ENCODE measurements around the gene PPP3CA.
A peak's percentile ranks its signal among the peaks of the same experiment; 100 is the strongest.

PPP3CA gene

GRCh38 chr4:101158507-101158906 is 188.8 kb downstream of the PPP3CA start:
- TF ChIP-seq EZH2 (IDR thresholded peaks at IDR 0.05; ENCODE audit: borderline replicate concordance, low read length) (no peak), CTCF (IDR thresholded peaks at IDR 0.05; ENCODE audit: low read length) (no peak)
- H3K27me3 ChIP-seq (ENCODE audit: insufficient read depth, low read length) = no peaks in the 10 kb centered on the region
- no peaks in the 10 kb centered on the region for H3K79me2 ChIP-seq (ENCODE audit: insufficient read depth, low read length)
- H4K20me1 ChIP-seq (ENCODE audit: insufficient read depth, low read length) = no peaks in the 10 kb centered on the region
- H3K4me2 ChIP-seq (ENCODE audit: low read length) = peak overlapping the region; percentile 17; the same call in 1 of the 2 replicates
- peaks cover 44% of the 10 kb centered on the region for H3K4me1 ChIP-seq (ENCODE audit: insufficient read depth, low read length, severe bottlenecking)
- H3K27ac ChIP-seq (ENCODE audit: low read depth, low read length, poor library complexity, severe bottlenecking) = no peak overlapping the region
- H3K36me3 ChIP-seq (ENCODE audit: insufficient read depth, low read length) = no peaks in the 10 kb centered on the region
- no peak overlapping the region for H3K4me3 ChIP-seq (ENCODE audit: low read depth, low read length, poor library complexity, severe bottlenecking)
- H2AFZ ChIP-seq (ENCODE audit: low read length) = no peak overlapping the region
- no peaks in the 10 kb centered on the region for H3K9me3 ChIP-seq (ENCODE audit: low read length)
- no peaks in the 10 kb centered on the region for H3K9me2 ChIP-seq (ENCODE audit: low read depth, low read length)
- no peaks in the 10 kb centered on the region for H3F3A ChIP-seq (ENCODE audit: insufficient read depth, low read length)
- H3K9ac ChIP-seq (ENCODE audit: low read length) = no peak overlapping the region

- Histone ChIP-seq H4K20me1 (ENCODE audit: insufficient read depth, low read length) (no peaks in the 10 kb centered on the region), H2AFZ (ENCODE audit: low read length) (no peak overlapping the region), H3K9me3 (ENCODE audit: low read length) (no peaks in the 10 kb centered on the region), H3K79me2 (ENCODE audit: insufficient read depth, low read length) (no peaks in the 10 kb centered on the region), H3K4me1 (ENCODE audit: insufficient read depth, low read length, severe bottlenecking) (peaks cover 48% of the 10 kb centered on the region), H3K36me3 (ENCODE audit: insufficient read depth, low read length) (no peaks in the 10 kb centered on the region), H3K4me2 (ENCODE audit: low read length) (peak overlapping the region; percentile 17; the same call in 1 of the 2 replicates), H3K9ac (ENCODE audit: low read length) (no peak overlapping the region), H3K9me2 (ENCODE audit: low read depth, low read length) (no peaks in the 10 kb centered on the region), H3K4me3 (ENCODE audit: low read depth, low read length, poor library complexity, severe bottlenecking) (no peak overlapping the region), H3F3A (ENCODE audit: insufficient read depth, low read length) (no peaks in the 10 kb centered on the region), H3K27ac (ENCODE audit: low read depth, low read length, poor library complexity, severe bottlenecking) (no peak overlapping the region), H3K27me3 (ENCODE audit: insufficient read depth, low read length) (no peaks in the 10 kb centered on the region)
- TF ChIP-seq EZH2 (IDR thresholded peaks at IDR 0.05; ENCODE audit: borderline replicate concordance, low read length) = no peak
- no peak for TF ChIP-seq CTCF (IDR thresholded peaks at IDR 0.05; ENCODE audit: low read length)
Observed at GRCh38 chr4:101158134-101158482, 189.2 kb downstream of the PPP3CA start.

DNA sequence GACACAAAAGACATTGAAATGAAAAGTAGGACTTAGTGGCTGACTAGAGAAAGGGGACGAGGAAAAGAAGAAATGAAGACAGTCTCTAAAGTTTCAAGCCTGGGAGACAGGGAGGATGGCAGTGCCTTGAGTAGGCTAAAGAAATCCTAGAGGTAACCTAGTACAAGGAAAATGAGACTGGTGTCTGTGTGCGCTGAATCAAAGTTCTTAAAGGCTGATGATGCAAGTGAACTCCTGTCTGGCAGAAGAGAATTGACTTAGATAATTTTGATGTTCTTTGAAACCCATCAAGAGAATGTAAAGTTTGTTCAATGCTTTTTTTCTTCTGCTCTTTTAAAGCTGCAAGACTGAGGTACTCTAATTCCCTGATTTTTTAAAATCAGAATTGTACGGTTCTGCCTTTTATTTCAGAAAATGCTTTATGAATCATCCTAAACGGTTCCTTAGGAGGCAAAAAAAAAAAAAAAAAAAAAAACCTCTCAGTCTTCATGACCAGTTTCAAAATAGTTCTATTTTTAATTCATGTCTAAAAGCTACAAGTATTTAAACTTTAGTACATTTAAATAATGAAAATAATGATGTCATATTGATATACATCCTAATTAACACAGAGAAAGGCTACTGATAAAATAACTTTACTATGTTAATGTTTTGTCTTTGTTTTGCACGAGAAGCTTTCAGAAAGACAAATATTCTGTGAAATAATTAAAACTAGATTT is 189.8 kb downstream of the PPP3CA start:
- TF ChIP-seq EZH2 (IDR thresholded peaks at IDR 0.05; ENCODE audit: borderline replicate concordance, low read length) = no peak
- no peak for TF ChIP-seq CTCF (IDR thresholded peaks at IDR 0.05; ENCODE audit: low read length)
- H3F3A ChIP-seq (ENCODE audit: insufficient read depth, low read length) = no peaks in the 10 kb centered on the region
- H3K27ac ChIP-seq (ENCODE audit: low read depth, low read length, poor library complexity, severe bottlenecking) = no peak overlapping the region
- H3K36me3 ChIP-seq (ENCODE audit: insufficient read depth, low read length) = no peaks in the 10 kb centered on the region
- H3K4me1 ChIP-seq (ENCODE audit: insufficient read depth, low read length, severe bottlenecking) = peaks cover 48% of the 10 kb centered on the region
- H3K4me3 ChIP-seq (ENCODE audit: low read depth, low read length, poor library complexity, severe bottlenecking) = no peak overlapping the region
- H3K9me2 ChIP-seq (ENCODE audit: low read depth, low read length) = no peaks in the 10 kb centered on the region
- H3K9ac ChIP-seq (ENCODE audit: low read length) = no peak overlapping the region
- no peaks in the 10 kb centered on the region for H4K20me1 ChIP-seq (ENCODE audit: insufficient read depth, low read length)
- no peaks in the 10 kb centered on the region for H3K27me3 ChIP-seq (ENCODE audit: insufficient read depth, low read length)
- H3K9me3 ChIP-seq (ENCODE audit: low read length) = no peaks in the 10 kb centered on the region
- H2AFZ ChIP-seq (ENCODE audit: low read length) = no peak overlapping the region
- H3K4me2 ChIP-seq (ENCODE audit: low read length) = peak overlapping the region; percentile 17; the same call in 1 of the 2 replicates
- H3K79me2 ChIP-seq (ENCODE audit: insufficient read depth, low read length) = no peaks in the 10 kb centered on the region
